Bronchial epithelial cell (primary cell): ENCODE data around the gene RPS27A. TPM values are rescaled to one million over a fixed set of nuclear protein-coding genes. Genes with fewer than 3 reads are reported as not detected.

Source experiments
- DNase-seq: peaks from one replicate; pipeline ENCODE4 v3.0.0-alpha.2; 2010; ENCODE audit warnings: low read depth
- FAIRE-seq: peaks from 2 replicates; lab custom pipeline; 2011; peaks lifted over from hg19 to GRCh38; lab: Jason Lieb, UNC
- H3K27me3 ChIP-seq: 2 replicates; pipeline ENCODE4 v1.5.1; 2011; ENCODE audit warnings: low read length; ENCODE audit not compliant: control insufficient read depth, insufficient read depth
- H3K36me3 ChIP-seq: 2 replicates; pipeline ENCODE4 v1.5.1; 2011; ENCODE audit warnings: low read length; ENCODE audit not compliant: control insufficient read depth, insufficient read depth
- H3K4me3 ChIP-seq: 2 replicates; pipeline ENCODE4 v1.5.1; 2011; ENCODE audit warnings: mild to moderate bottlenecking, low read depth, low read length, control low read depth
- CTCF ChIP-seq: IDR thresholded peaks from 2 replicates; pipeline ENCODE4 v1.5.1; 2011; ENCODE audit warnings: mild to moderate bottlenecking, moderate library complexity, low read length, control low read depth, inconsistent platforms; ENCODE audit not compliant: insufficient read depth, severe bottlenecking
- total RNA-seq: library from RNA; depleted of rRNA; stranded (reverse); fragments of >200 nt; gene quantifications from 2 replicates; pipeline ENCODE4 v1.2.1, GENCODE V29; 2014

RPS27A gene
- total RNA-seq, 1 donor from 2014 or later, result 1,648 TPM

GRCh38 chr2:55228226-55228563 is 4.3 kb upstream of the RPS27A start:
- no peak for TF ChIP-seq CTCF
- Histone ChIP-seq H3K36me3 (peaks cover 3% of the 10 kb centered on the region), H3K4me3 (no peak overlapping the region), H3K27me3 (no peaks in the 10 kb centered on the region)
- DNase-seq (no peak), FAIRE-seq (no peak)

- H3K27me3 ChIP-seq, result no peaks in the 10 kb centered on the region
- peaks cover 8% of the 10 kb centered on the region for H3K36me3 ChIP-seq
- DNase-seq, result no peak
- H3K4me3 ChIP-seq, result no peak overlapping the region
- no peak for TF ChIP-seq CTCF
- FAIRE-seq, result no peak
Observed at GRCh38 chr2:55229221-55229620, 3.3 kb upstream of the RPS27A start.

GRCh38 chr2:55230551-55230950 is 1.9 kb upstream of the RPS27A start:
- H3K36me3 ChIP-seq, result peaks cover 10% of the 10 kb centered on the region
- no peak for DNase-seq
- H3K27me3 ChIP-seq, result no peaks in the 10 kb centered on the region
- no peak for TF ChIP-seq CTCF
- H3K4me3 ChIP-seq, result no peak overlapping the region
- no peak for FAIRE-seq

GRCh38 chr2:55231546-55232083 is 873 bp upstream of the RPS27A start:
- TF ChIP-seq CTCF, result no peak
- Histone ChIP-seq H3K27me3 (no peaks in the 10 kb centered on the region), H3K4me3 (peak overlapping the region; percentile 84), H3K36me3 (peaks cover 12% of the 10 kb centered on the region)
- FAIRE-seq (no peak), DNase-seq (peak; percentile 59)

- no peak for TF ChIP-seq CTCF
- peak overlapping the region; percentile 84 for H3K4me3 ChIP-seq
- no peaks in the 10 kb centered on the region for H3K27me3 ChIP-seq
- DNase-seq (peak; percentile 25), FAIRE-seq (no peak)
- peaks cover 12% of the 10 kb centered on the region for H3K36me3 ChIP-seq
Observed at GRCh38 chr2:55232863-55233657, 572 bp downstream of the RPS27A start.

GRCh38 chr2:55233658-55233940 is 1.1 kb downstream of the RPS27A start:
- DNase-seq (no peak), FAIRE-seq (no peak)
- no peak for TF ChIP-seq CTCF
- H3K27me3 ChIP-seq, result no peaks in the 10 kb centered on the region
- peaks cover 12% of the 10 kb centered on the region for H3K36me3 ChIP-seq
- peak overlapping the region; percentile 84 for H3K4me3 ChIP-seq
